Measurements from ENCODE around the gene NSG1. TPM values are rescaled to one million over a fixed set of nuclear protein-coding genes. Genes with fewer than 3 reads are reported as not detected.

Gene NSG1
- total and polyA plus RNA-seq, 2 of the 8 experiments (the other 6 are each of a cell fraction or from before 2014, with no cell fraction given) = 35.7 to 61.4 TPM

DNA sequence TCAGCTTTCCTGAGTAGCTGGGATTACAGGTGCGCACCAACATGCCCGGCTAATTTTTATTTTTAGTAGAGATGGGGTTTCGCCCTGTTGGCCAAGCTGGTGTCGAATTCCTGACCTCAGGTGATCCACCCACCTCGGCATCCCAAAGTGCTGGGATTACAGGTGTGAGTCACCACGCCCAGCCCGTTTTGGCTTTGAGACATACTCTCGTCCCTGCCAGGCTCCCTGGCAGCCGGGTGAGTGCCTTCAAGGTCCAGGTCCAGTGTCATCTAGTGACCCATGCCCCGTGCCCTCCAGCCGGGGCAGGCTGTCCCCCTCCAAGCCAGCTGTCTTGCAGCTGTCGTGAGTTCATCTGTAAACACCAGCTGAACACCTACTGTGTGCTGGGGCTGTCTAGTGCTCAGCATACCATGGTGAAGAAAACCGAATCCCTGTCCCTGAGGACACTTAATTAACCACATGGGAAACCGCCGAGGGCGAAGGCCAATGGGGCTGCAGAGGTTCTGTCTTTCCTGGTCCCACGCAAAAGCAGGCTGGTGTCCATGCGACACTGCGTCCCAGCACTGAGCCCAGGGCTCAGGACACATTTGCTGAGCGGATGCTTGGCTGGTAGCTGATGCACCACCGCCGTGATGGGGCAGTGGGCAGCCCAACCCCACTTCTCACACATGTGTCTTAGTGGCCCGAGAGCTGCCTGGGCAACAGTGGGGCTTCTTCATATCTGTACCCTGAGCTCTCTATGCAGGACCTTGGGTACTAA, 21.9 kb downstream of the NSG1 start:
- WGBS, 2 experiments (ENCODE audit: extremely low coverage in 1 of 2, insufficient coverage in 1 of 2, insufficient read length in 1 of 2, insufficient replicate concordance in 2 of 2, low coverage in 1 of 2, low lambda C conversion rate in 2 of 2, missing lambda C conversion rate in 1 of 2) = 90% methylated on average over 23 of the region's 23 CpGs; no CpG with 5 or more reads in 1 of the 2 experiments
- CTCF ChIA-PET (ENCODE audit: partially characterized antibody) = interaction anchor here (0.9 to 2.5 kb wide), 6 partner anchors 9 to 52 kb away, joined by 3 to 13 read pairs (median 4); no protein-coding TSS in a partner anchor
- H2BK12ac ChIP-seq (ENCODE audit: low read depth, low read length) = no peak overlapping the region
- no peak overlapping the region for H3K4me2 ChIP-seq (ENCODE audit: insufficient read depth in 1 of 2, low read depth in 2 of 2, low read length in 2 of 2)
- H3K36me3 ChIP-seq (ENCODE audit: control insufficient read depth in 2 of 4, insufficient read depth in 4 of 4, low read length in 3 of 4) = peaks cover 0 to 5% (median 1%) of the 10 kb centered on the region in 4 experiments; a peak in 1 of 8 replicates
- POLR2A ChIA-PET (ENCODE audit: partially characterized antibody) = interaction anchor here (1.2 kb wide), 1 partner anchor 14 kb away, joined by 3 read pairs; no protein-coding TSS in a partner anchor
- H3K4ac ChIP-seq (replicated peaks; ENCODE audit: insufficient read length, low read depth, low read length) = no peak overlapping the region
- no peak overlapping the region for H3K27ac ChIP-seq (ENCODE audit: low read depth, low read length)
- no peak overlapping the region for H2AFZ ChIP-seq (ENCODE audit: low read length)
- H3K27me3 ChIP-seq (replicated peaks in 1 of 4; ENCODE audit: control insufficient read depth in 3 of 4, extremely low read depth in 1 of 4, insufficient read depth in 3 of 4, low read length in 3 of 4) = no peaks in the 10 kb centered on the region
- no peaks in the 10 kb centered on the region for H3K23me2 ChIP-seq (ENCODE audit: low read depth, low read length)
- peaks cover 0 to 5% of the 10 kb centered on the region in 2 experiments for H4K20me1 ChIP-seq (replicated peaks in 1 of 2; ENCODE audit: control insufficient read depth in 1 of 2, insufficient read depth in 2 of 2, low read length in 2 of 2)
- no peak overlapping the region for H3K9ac ChIP-seq (replicated peaks in 1 of 4; ENCODE audit: extremely low read depth in 1 of 4, low read depth in 3 of 4, low read length in 3 of 4)
- DNase-seq (ENCODE audit: low read depth in 1 of 2, low spot score in 2 of 2) (no peak), FAIRE-seq (no peak)
- H3K18ac ChIP-seq (ENCODE audit: extremely low read depth, low read length) = no peak overlapping the region
- H3K56ac ChIP-seq (replicated peaks; ENCODE audit: insufficient read length, low read depth, low read length) = no peak overlapping the region
- H3K79me2 ChIP-seq (ENCODE audit: control insufficient read depth in 1 of 2, insufficient read depth in 2 of 2, low read length in 2 of 2) = no peaks in the 10 kb centered on the region
- no peak overlapping the region for H3K23ac ChIP-seq (ENCODE audit: insufficient read length)
- no peak overlapping the region for H3K4me3 ChIP-seq (ENCODE audit: extremely low read depth in 1 of 4, insufficient read depth in 2 of 4, low read depth in 3 of 4, low read length in 4 of 4)
- no peak overlapping the region for H2BK5ac ChIP-seq (ENCODE audit: low read depth, low read length)
- no peaks in the 10 kb centered on the region for H3K9me3 ChIP-seq (ENCODE audit: insufficient read depth in 2 of 2, low read depth in 1 of 2, low read length in 1 of 2)
- H3K79me1 ChIP-seq (ENCODE audit: low read depth, low read length) = no peaks in the 10 kb centered on the region
- H2BK120ac ChIP-seq (replicated peaks; ENCODE audit: low read depth, low read length) = no peak overlapping the region
- 0 out of 2 replicates have a peak overlapping the region, but pooled peaks have one; percentile 24 for H2AK5ac ChIP-seq (ENCODE audit: low read depth, low read length)
- no peak overlapping the region for H3K14ac ChIP-seq (ENCODE audit: insufficient read length)
- H4K8ac ChIP-seq (ENCODE audit: extremely low read depth, insufficient read depth, low read length) = 0 out of 2 replicates have a peak overlapping the region, but pooled peaks have one; percentile 22
- no peaks in the 10 kb centered on the region; a peak in 2 of 7 replicates for H3K4me1 ChIP-seq (replicated peaks in 1 of 4; ENCODE audit: control insufficient read depth in 3 of 4, insufficient read depth in 4 of 4, low read length in 3 of 4)
- H4K5ac ChIP-seq (ENCODE audit: insufficient read length, low read depth, low read length) = no peak overlapping the region
- no peak overlapping the region for H2BK15ac ChIP-seq (ENCODE audit: low read length)
- H2BK20ac ChIP-seq (ENCODE audit: low read length) = no peak overlapping the region
- no peak overlapping the region for H4K91ac ChIP-seq (replicated peaks; ENCODE audit: insufficient read length, low read length)
- TF ChIP-seq CREB1 (IDR thresholded peaks at IDR 0.05) = no peak
- no peak for TF ChIP-seq KDM5A (IDR thresholded peaks at IDR 0.05; ENCODE audit: low read length)
- no peak for TF ChIP-seq KDM4A (IDR thresholded peaks at IDR 0.05; ENCODE audit: low read depth, low read length, severe bottlenecking)
- no peak for TF ChIP-seq SIN3A (conservative IDR thresholded peaks at IDR 0.05 in 1 of 2, IDR thresholded peaks at IDR 0.05 in 1 of 2; ENCODE audit: low read depth in 1 of 2, low read length in 2 of 2)
- TF ChIP-seq RXRA (IDR thresholded peaks at IDR 0.05; ENCODE audit: insufficient read depth, low read depth, low read length) = no peak
- TF ChIP-seq BRCA1 (IDR thresholded peaks at IDR 0.05; ENCODE audit: low read depth, low read length) = no peak
- no peak for TF ChIP-seq KDM1A (IDR thresholded peaks at IDR 0.05; ENCODE audit: borderline replicate concordance, low read length)
- TF ChIP-seq TAF1 (IDR thresholded peaks at IDR 0.05; ENCODE audit: low read depth, low read length) = no peak
- TF ChIP-seq POLR2A (IDR thresholded peaks at IDR 0.05; ENCODE audit: control extremely low read depth in 1 of 2, low read depth in 2 of 2, low read length in 2 of 2) = no peak
- TF ChIP-seq CBX5 (IDR thresholded peaks at IDR 0.05; ENCODE audit: low read depth, low read length) = no peak
- TF ChIP-seq GTF2F1 (IDR thresholded peaks at IDR 0.05; ENCODE audit: borderline replicate concordance, low read depth, low read length) = no peak
- TF ChIP-seq SP1 (IDR thresholded peaks at IDR 0.05; ENCODE audit: low read depth, low read length) = no peak

Data from H1 (cell line).